HepG2 (cell line): ENCODE measurements around the gene ANKS4B. TPM values are rescaled to one million over a fixed set of nuclear protein-coding genes. Genes with fewer than 3 reads are reported as not detected.
A peak's percentile ranks its signal among the peaks of the same experiment; 100 is the strongest.

ENCODE experiments used
- AGO1 ChIP-seq: fragments of 200-400 bp; formaldehyde crosslinking; IDR thresholded peaks from 2 replicates; pipeline ENCODE4 v1.6.1; 2017; ENCODE audit warnings: mild to moderate bottlenecking, low read depth, low read length, moderate library complexity; ENCODE audit not compliant: poor library complexity, severe bottlenecking
- PITX1 ChIP-seq: sonication (generic); formaldehyde crosslinking; IDR thresholded peaks from 2 replicates; pipeline ENCODE4 v1.5.1; 2020; ENCODE audit warnings: mild to moderate bottlenecking, missing genetic modification reagents
- SOX6 ChIP-seq, 2 experiments: fragments of 450-650 bp in 1 of 2; sonication (generic) in 1 of 2; formaldehyde crosslinking in 1 of 2; IDR thresholded peaks; 2 replicates each; pipeline versions ENCODE4 v1.4.0 to v1.6.1; 2017 to 2020; ENCODE audit warnings: antibody characterized with exemption in 1 of 2, mild to moderate bottlenecking in 1 of 2, missing genetic modification reagents in 1 of 2
- SP5 ChIP-seq: IDR thresholded peaks from 2 replicates; pipeline ENCODE4 v1.6.1; 2016; ENCODE audit warnings: low read depth, borderline replicate concordance
- YY1 ChIP-seq: IDR thresholded peaks from 2 replicates; pipeline ENCODE4 v1.6.1; 2011; ENCODE audit warnings: low read length, low read depth, moderate library complexity, mild to moderate bottlenecking; ENCODE audit not compliant: insufficient read depth, insufficient replicate concordance
- ZNF703 ChIP-seq: sonication (generic); formaldehyde crosslinking; IDR thresholded peaks from 2 replicates; pipeline ENCODE4 v1.5.1; 2020; ENCODE audit warnings: missing genetic modification reagents, mild to moderate bottlenecking, moderate library complexity, borderline replicate concordance
- ZSCAN9 ChIP-seq: IDR thresholded peaks from 2 replicates; pipeline ENCODE4 v1.6.1; 2016; ENCODE audit warnings: borderline replicate concordance
- polyA plus RNA-seq, 8 experiments: library from polyadenylated mRNA; depleted of rRNA in 3 of 8; stranded (reverse) in 7 of 8; unstranded in 1 of 8; fragments of >200 nt; fragmentation: Illumina TruSeq in 4 of 8; extraction: Trizol in 4 of 8; gene quantifications; 2 replicates each; pipeline versions ENCODE4 v1.2.1 to v1.2.3, GENCODE V29; 2011 to 2016; ENCODE audit warnings: low read depth in 4 of 8, missing spikeins in 1 of 8, mixed read lengths in 1 of 8; ENCODE audit not compliant: insufficient read depth in 1 of 8
- total RNA-seq, 5 experiments: library from RNA; depleted of rRNA; stranded (reverse); fragments of >200 nt; fragmentation: Illumina TruSeq; extraction: Trizol; gene quantifications; 2 replicates each; pipeline ENCODE4 v1.2.3, GENCODE V29; 2016; ENCODE audit warnings: low read depth in 1 of 5
- TF ChIP-seq, protein P1 (sequence below): sonication (generic); formaldehyde crosslinking; IDR thresholded peaks from 2 replicates; pipeline ENCODE4 v1.4.0; 2020; ENCODE audit warnings: missing genetic modification reagents
- TF ChIP-seq, protein P2 (sequence below): sonication (generic); formaldehyde crosslinking; IDR thresholded peaks from 2 replicates; pipeline ENCODE4 v1.4.0; 2020; ENCODE audit warnings: missing genetic modification reagents
- TF ChIP-seq, protein P3 (sequence below): sonication (generic); formaldehyde crosslinking; IDR thresholded peaks from 2 replicates; pipeline ENCODE4 v1.4.0; 2020; ENCODE audit warnings: missing genetic modification reagents
- TF ChIP-seq, protein P4 (sequence below), 2 experiments: sonication (generic) in 1 of 2; formaldehyde crosslinking in 1 of 2; IDR thresholded peaks; 2 replicates each; pipeline versions ENCODE4 v1.4.0 to v1.6.1; 2016 to 2020; ENCODE audit warnings: borderline replicate concordance in 1 of 2, low read depth in 1 of 2, mild to moderate bottlenecking in 1 of 2, missing genetic modification reagents in 1 of 2
- TF ChIP-seq, protein P5 (sequence below): sonication (generic); formaldehyde crosslinking; IDR thresholded peaks from 2 replicates; pipeline ENCODE4 v1.9.0; 2022; ENCODE audit warnings: missing genetic modification reagents, mild to moderate bottlenecking, borderline replicate concordance
- TF ChIP-seq, protein P6 (sequence below): sonication (generic); formaldehyde crosslinking; IDR thresholded peaks from 2 replicates; pipeline ENCODE4 v1.4.0; 2020; ENCODE audit warnings: missing genetic modification reagents

ANKS4B gene
- total and polyA plus RNA-seq, 2 of the 13 experiments (the other 11 are each of a cell fraction or from before 2014, with no cell fraction given): 6.5 to 30.0 TPM

DNA sequence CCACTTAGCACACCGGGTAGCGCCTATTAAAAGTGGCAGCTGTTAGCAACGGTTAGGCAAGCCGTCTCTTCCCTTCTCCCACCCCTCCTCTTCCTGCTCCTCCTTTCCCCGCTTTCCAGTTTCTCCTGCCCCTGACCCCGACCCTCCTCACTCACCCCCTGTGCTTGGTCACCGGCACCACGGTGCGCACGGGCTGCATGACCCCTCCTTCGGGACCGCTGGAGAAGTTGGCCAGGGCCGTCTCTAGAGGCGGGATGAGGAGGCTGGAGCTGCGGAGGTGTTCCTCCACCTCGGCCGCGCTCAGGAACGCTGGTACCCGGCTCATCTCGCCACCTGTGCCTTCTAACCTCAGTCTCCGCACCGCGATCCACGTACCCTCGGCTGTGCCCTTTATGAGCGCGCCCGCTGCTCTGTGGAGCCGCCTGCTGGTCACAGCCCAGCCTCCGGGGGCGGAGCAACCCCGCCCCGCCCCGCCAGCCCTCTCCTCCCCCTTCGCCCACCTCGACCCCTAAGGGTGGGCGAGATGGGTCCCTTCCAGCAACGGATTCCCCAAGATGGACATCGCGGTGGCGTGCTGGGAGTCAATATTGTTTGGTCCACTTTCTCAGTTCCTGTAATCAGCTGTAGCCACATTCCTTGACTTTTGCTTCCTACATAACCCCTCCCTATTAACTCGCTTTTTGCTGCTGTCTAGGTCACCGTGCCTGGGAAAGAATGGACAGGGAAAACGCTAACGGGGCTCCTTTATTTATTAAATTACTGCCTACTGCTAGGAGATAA is 44.6 kb downstream of the ANKS4B start, which contains the start of gene CRYM (continued):
- TF ChIP-seq, protein P1, sequence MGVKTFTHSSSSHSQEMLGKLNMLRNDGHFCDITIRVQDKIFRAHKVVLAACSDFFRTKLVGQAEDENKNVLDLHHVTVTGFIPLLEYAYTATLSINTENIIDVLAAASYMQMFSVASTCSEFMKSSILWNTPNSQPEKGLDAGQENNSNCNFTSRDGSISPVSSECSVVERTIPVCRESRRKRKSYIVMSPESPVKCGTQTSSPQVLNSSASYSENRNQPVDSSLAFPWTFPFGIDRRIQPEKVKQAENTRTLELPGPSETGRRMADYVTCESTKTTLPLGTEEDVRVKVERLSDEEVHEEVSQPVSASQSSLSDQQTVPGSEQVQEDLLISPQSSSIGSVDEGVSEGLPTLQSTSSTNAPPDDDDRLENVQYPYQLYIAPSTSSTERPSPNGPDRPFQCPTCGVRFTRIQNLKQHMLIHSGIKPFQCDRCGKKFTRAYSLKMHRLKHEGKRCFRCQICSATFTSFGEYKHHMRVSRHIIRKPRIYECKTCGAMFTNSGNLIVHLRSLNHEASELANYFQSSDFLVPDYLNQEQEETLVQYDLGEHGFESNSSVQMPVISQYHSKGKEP (CRISPR knock-in tag): 0 out of 2 replicates have a peak, but pooled peaks have one; percentile 26
- TF ChIP-seq, protein P2, sequence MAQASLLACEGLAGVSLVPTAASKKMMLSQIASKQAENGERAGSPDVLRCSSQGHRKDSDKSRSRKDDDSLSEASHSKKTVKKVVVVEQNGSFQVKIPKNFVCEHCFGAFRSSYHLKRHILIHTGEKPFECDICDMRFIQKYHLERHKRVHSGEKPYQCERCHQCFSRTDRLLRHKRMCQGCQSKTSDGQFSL: peak; percentile 60; the same call in 1 of the 2 replicates
- TF ChIP-seq, protein P3, sequence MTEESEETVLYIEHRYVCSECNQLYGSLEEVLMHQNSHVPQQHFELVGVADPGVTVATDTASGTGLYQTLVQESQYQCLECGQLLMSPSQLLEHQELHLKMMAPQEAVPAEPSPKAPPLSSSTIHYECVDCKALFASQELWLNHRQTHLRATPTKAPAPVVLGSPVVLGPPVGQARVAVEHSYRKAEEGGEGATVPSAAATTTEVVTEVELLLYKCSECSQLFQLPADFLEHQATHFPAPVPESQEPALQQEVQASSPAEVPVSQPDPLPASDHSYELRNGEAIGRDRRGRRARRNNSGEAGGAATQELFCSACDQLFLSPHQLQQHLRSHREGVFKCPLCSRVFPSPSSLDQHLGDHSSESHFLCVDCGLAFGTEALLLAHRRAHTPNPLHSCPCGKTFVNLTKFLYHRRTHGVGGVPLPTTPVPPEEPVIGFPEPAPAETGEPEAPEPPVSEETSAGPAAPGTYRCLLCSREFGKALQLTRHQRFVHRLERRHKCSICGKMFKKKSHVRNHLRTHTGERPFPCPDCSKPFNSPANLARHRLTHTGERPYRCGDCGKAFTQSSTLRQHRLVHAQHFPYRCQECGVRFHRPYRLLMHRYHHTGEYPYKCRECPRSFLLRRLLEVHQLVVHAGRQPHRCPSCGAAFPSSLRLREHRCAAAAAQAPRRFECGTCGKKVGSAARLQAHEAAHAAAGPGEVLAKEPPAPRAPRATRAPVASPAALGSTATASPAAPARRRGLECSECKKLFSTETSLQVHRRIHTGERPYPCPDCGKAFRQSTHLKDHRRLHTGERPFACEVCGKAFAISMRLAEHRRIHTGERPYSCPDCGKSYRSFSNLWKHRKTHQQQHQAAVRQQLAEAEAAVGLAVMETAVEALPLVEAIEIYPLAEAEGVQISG: peak; percentile 75
- TF ChIP-seq, protein P4, sequence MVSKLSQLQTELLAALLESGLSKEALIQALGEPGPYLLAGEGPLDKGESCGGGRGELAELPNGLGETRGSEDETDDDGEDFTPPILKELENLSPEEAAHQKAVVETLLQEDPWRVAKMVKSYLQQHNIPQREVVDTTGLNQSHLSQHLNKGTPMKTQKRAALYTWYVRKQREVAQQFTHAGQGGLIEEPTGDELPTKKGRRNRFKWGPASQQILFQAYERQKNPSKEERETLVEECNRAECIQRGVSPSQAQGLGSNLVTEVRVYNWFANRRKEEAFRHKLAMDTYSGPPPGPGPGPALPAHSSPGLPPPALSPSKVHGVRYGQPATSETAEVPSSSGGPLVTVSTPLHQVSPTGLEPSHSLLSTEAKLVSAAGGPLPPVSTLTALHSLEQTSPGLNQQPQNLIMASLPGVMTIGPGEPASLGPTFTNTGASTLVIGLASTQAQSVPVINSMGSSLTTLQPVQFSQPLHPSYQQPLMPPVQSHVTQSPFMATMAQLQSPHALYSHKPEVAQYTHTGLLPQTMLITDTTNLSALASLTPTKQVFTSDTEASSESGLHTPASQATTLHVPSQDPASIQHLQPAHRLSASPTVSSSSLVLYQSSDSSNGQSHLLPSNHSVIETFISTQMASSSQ (IDR thresholded peaks at IDR 0.05; ENCODE audit: low read depth): no peak
- TF ChIP-seq, protein P4 (CRISPR knock-in tag; IDR thresholded peaks at IDR 0.05; ENCODE audit: borderline replicate concordance): peak; percentile 87
- TF ChIP-seq, protein P5, sequence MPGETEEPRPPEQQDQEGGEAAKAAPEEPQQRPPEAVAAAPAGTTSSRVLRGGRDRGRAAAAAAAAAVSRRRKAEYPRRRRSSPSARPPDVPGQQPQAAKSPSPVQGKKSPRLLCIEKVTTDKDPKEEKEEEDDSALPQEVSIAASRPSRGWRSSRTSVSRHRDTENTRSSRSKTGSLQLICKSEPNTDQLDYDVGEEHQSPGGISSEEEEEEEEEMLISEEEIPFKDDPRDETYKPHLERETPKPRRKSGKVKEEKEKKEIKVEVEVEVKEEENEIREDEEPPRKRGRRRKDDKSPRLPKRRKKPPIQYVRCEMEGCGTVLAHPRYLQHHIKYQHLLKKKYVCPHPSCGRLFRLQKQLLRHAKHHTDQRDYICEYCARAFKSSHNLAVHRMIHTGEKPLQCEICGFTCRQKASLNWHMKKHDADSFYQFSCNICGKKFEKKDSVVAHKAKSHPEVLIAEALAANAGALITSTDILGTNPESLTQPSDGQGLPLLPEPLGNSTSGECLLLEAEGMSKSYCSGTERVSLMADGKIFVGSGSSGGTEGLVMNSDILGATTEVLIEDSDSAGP (CRISPR knock-in tag): peak; percentile 85
- peak; percentile 40 for TF ChIP-seq AGO1
- TF ChIP-seq SP5 (CRISPR knock-in tag): peak; percentile 99
- TF ChIP-seq ZSCAN9 (CRISPR knock-in tag): no peak
- TF ChIP-seq ZNF703 (CRISPR knock-in tag): no peak
- TF ChIP-seq YY1: peak; percentile 74
- peak; percentile 67 for TF ChIP-seq PITX1
- TF ChIP-seq, protein P6, sequence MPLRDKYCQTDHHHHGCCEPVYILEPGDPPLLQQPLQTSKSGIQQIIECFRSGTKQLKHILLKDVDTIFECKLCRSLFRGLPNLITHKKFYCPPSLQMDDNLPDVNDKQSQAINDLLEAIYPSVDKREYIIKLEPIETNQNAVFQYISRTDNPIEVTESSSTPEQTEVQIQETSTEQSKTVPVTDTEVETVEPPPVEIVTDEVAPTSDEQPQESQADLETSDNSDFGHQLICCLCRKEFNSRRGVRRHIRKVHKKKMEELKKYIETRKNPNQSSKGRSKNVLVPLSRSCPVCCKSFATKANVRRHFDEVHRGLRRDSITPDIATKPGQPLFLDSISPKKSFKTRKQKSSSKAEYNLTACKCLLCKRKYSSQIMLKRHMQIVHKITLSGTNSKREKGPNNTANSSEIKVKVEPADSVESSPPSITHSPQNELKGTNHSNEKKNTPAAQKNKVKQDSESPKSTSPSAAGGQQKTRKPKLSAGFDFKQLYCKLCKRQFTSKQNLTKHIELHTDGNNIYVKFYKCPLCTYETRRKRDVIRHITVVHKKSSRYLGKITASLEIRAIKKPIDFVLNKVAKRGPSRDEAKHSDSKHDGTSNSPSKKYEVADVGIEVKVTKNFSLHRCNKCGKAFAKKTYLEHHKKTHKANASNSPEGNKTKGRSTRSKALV: peak; percentile 93
- no peak for TF ChIP-seq SOX6 (IDR thresholded peaks at IDR 0.05)
- TF ChIP-seq SOX6 (CRISPR knock-in tag; IDR thresholded peaks at IDR 0.05): peak; percentile 67; the same call in 1 of the 2 replicates
